ENCODE measurements around the gene FOXP3. TPM values are rescaled to one million over a fixed set of nuclear protein-coding genes. Genes with fewer than 3 reads are reported as not detected.

The FOXP3 gene
- total and polyA plus RNA-seq, 2 of the 8 experiments (the other 6 are each of a cell fraction or from before 2014, with no cell fraction given), result 0.37 to 0.54 TPM

DNA sequence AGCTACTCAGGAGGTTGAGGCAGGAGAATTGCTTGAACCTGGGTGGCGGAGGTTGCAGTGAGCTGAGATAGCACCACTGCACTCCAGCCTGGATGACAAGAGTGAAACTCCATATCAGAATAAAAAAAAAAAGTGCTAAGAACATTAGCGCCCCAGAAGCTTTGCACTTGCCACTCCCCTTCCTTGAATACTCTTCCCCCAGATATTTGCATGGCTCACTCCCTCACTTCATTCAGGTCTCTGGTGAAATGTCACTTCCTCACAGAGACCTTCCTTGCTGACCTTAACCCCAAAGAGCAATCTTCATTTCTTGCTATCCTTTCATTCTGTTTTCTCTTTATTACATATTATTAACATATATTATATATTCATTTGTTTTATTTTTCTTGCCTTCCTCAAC is 42.6 kb downstream of the FOXP3 start (continued):
- TF ChIP-seq, protein P1, sequence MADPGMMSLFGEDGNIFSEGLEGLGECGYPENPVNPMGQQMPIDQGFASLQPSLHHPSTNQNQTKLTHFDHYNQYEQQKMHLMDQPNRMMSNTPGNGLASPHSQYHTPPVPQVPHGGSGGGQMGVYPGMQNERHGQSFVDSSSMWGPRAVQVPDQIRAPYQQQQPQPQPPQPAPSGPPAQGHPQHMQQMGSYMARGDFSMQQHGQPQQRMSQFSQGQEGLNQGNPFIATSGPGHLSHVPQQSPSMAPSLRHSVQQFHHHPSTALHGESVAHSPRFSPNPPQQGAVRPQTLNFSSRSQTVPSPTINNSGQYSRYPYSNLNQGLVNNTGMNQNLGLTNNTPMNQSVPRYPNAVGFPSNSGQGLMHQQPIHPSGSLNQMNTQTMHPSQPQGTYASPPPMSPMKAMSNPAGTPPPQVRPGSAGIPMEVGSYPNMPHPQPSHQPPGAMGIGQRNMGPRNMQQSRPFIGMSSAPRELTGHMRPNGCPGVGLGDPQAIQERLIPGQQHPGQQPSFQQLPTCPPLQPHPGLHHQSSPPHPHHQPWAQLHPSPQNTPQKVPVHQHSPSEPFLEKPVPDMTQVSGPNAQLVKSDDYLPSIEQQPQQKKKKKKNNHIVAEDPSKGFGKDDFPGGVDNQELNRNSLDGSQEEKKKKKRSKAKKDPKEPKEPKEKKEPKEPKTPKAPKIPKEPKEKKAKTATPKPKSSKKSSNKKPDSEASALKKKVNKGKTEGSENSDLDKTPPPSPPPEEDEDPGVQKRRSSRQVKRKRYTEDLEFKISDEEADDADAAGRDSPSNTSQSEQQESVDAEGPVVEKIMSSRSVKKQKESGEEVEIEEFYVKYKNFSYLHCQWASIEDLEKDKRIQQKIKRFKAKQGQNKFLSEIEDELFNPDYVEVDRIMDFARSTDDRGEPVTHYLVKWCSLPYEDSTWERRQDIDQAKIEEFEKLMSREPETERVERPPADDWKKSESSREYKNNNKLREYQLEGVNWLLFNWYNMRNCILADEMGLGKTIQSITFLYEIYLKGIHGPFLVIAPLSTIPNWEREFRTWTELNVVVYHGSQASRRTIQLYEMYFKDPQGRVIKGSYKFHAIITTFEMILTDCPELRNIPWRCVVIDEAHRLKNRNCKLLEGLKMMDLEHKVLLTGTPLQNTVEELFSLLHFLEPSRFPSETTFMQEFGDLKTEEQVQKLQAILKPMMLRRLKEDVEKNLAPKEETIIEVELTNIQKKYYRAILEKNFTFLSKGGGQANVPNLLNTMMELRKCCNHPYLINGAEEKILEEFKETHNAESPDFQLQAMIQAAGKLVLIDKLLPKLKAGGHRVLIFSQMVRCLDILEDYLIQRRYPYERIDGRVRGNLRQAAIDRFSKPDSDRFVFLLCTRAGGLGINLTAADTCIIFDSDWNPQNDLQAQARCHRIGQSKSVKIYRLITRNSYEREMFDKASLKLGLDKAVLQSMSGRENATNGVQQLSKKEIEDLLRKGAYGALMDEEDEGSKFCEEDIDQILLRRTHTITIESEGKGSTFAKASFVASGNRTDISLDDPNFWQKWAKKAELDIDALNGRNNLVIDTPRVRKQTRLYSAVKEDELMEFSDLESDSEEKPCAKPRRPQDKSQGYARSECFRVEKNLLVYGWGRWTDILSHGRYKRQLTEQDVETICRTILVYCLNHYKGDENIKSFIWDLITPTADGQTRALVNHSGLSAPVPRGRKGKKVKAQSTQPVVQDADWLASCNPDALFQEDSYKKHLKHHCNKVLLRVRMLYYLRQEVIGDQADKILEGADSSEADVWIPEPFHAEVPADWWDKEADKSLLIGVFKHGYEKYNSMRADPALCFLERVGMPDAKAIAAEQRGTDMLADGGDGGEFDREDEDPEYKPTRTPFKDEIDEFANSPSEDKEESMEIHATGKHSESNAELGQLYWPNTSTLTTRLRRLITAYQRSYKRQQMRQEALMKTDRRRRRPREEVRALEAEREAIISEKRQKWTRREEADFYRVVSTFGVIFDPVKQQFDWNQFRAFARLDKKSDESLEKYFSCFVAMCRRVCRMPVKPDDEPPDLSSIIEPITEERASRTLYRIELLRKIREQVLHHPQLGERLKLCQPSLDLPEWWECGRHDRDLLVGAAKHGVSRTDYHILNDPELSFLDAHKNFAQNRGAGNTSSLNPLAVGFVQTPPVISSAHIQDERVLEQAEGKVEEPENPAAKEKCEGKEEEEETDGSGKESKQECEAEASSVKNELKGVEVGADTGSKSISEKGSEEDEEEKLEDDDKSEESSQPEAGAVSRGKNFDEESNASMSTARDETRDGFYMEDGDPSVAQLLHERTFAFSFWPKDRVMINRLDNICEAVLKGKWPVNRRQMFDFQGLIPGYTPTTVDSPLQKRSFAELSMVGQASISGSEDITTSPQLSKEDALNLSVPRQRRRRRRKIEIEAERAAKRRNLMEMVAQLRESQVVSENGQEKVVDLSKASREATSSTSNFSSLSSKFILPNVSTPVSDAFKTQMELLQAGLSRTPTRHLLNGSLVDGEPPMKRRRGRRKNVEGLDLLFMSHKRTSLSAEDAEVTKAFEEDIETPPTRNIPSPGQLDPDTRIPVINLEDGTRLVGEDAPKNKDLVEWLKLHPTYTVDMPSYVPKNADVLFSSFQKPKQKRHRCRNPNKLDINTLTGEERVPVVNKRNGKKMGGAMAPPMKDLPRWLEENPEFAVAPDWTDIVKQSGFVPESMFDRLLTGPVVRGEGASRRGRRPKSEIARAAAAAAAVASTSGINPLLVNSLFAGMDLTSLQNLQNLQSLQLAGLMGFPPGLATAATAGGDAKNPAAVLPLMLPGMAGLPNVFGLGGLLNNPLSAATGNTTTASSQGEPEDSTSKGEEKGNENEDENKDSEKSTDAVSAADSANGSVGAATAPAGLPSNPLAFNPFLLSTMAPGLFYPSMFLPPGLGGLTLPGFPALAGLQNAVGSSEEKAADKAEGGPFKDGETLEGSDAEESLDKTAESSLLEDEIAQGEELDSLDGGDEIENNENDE (IDR thresholded peaks at IDR 0.05; ENCODE audit: insufficient replicate concordance, low read length), result no peak
- TF ChIP-seq EGR1 (IDR thresholded peaks at IDR 0.05; ENCODE audit: borderline replicate concordance, low read depth, low read length) (no peak), YY1 (IDR thresholded peaks at IDR 0.05; ENCODE audit: low read depth, low read length) (no peak), BACH1 (IDR thresholded peaks at IDR 0.05; ENCODE audit: low read length) (no peak), SUZ12 (IDR thresholded peaks at IDR 0.05; ENCODE audit: low read length) (no peak), MAFK (IDR thresholded peaks at IDR 0.05; ENCODE audit: low read depth, low read length) (no peak), GABPA (IDR thresholded peaks at IDR 0.05; ENCODE audit: borderline replicate concordance, insufficient read depth, low read length) (no peak), SP4 (IDR thresholded peaks at IDR 0.05; ENCODE audit: low read length) (no peak), BCL11A (IDR thresholded peaks at IDR 0.05; ENCODE audit: low read depth in 2 of 2, low read length in 2 of 2) (no peak), FOSL1 (IDR thresholded peaks at IDR 0.05; ENCODE audit: insufficient read depth, low read depth, low read length) (no peak), TBP (IDR thresholded peaks at IDR 0.05; ENCODE audit: low read depth, low read length) (no peak)
- TF ChIP-seq, protein P2, sequence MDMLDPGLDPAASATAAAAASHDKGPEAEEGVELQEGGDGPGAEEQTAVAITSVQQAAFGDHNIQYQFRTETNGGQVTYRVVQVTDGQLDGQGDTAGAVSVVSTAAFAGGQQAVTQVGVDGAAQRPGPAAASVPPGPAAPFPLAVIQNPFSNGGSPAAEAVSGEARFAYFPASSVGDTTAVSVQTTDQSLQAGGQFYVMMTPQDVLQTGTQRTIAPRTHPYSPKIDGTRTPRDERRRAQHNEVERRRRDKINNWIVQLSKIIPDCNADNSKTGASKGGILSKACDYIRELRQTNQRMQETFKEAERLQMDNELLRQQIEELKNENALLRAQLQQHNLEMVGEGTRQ (IDR thresholded peaks at IDR 0.05; ENCODE audit: low read length), result no peak

All from H1 (cell line).